GM21381 (cell line): ENCODE results near the gene GHITM.

Experiments used
- ATAC-seq: cut with Tn5 transposase; IDR thresholded peaks from one replicate; pipeline ENCODE4 v1.9.1; 2021; ENCODE audit warnings: mild to moderate bottlenecking, moderate library complexity; ENCODE audit not compliant: unreplicated experiment

Gene GHITM

DNA sequence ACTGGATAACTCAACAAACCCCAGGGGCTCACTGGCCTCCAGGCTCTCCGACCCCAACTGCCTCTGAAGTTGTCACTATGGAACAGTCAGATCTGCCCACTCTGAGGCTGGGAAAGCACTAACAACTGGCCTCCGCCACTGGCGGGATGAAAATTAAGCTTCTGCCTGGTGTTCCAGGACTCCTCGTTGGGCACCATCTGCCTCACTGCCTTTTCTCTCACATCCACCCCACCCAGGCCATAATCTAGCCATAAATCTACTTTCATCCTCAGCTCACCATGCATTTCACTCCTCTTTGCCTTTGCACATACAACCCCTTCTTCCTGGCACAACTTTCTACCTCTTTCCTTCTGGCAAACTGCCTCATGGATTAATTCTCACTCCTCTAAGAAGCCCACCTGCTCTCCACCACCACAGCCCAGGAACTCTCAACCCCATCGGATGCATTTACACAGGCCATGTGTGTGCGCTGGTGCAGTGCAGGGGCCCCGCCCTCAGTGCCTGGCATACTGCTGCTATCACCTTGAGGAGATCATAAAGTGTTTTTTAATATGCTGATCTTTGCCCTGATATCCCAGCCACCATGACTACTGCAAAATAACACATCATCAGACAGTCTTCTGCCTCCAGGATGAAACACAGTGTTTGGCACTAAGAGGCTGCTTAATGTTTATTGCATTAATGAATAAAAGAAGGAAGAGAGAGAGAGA, 59.1 kb downstream of the GHITM start:
- no peak for ATAC-seq

DNA sequence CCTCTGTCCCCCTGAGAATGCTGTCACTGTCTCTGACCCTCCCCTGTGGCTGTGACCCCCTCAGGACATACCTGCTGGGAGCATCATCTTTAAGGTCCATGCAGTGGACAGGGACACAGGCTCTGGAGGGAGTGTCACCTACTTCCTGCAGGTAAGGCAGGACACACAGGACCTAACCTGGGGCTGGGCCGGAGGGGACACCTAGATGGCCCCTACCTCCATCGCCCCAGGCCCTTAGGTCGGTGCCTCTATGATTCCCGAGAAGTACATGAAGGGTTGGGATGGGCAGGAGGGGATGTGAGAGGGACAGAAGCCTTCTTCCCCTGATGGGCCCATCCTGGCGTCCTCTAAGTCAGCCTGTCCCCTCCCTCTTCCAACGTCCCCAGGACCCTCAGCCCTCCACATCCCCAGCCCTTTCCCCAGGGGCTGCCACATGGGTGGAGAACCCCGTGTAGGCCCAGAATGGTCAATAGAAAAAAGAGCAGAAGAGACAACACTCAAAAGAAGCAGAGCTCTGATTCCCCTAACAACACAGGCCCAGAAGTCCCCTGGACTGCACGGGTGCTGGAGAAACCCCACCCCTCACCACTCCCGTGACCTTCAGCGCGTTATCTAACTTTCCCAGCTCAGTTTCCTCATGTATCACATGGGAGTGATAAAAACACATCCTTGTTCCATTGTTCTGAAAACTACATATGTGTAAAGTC, 61.4 kb downstream of the GHITM start:
- no peak for ATAC-seq

DNA sequence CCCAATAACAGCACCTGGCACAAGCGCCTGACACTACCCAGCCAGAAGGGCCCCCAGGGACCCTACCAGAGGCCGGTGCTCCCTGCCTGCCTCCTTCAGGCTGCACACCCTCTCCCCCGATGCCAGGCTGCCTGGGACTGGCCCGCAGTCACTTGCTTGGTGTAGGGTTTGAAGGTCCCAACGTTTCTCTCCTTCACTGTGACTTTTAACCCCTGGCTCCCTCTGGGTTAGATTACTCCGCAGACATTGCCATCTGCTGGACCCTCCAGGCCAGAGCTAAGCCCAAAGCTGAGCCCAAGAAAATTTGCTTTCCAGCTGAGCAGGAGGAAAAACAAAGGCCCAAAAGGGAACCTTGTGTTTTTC, 61.9 kb downstream of the GHITM start:
- ATAC-seq, result no peak

DNA sequence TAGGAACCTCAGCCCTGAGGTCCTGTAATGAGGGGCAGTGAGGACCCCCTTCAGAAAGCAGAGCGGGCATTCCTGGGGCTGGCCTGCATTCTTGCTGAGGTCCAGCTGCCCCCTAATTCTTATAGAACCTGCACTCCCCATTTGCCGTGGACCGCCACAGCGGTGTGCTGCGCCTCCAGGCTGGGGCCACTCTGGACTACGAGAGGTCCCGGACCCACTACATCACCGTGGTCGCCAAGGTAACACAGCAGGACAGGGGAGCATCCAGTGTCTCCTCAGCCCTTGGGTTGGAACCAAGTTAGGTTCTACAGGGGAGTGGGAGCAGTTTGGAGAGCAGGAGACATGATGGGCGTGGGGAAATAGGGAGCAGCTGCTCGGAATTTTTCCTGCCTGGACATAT, 62.4 kb downstream of the GHITM start:
- no peak for ATAC-seq

DNA sequence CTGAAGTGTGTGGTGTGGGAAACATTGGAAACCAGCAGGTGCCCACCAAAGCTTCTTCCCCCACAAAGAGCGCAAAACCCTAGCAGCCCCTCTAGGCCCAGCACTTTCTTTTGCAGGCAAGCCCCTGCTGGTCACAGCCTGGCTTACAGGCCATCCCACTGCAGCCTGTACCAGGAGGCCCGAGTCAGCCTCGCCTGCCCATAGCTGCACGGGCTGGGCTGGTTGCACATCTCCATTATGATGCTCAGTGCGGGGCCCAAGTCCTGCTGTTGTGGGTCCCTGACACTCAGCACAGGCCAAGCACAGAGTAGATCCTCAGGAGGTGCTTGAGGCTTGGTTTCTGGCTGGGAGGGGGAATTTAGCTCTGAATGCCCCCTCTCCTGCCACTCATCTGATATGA, 63.0 kb downstream of the GHITM start:
- no peak for ATAC-seq
